DND-41 (cell line): Measurements from ENCODE around the gene TMC5.

Experiments used
- EZH2 ChIP-seq: IDR thresholded peaks from 3 replicates; pipeline ENCODE4 v1.6.1; 2012; ENCODE audit warnings: borderline replicate concordance, low read depth, mild to moderate bottlenecking, moderate library complexity, low read length, inconsistent platforms; ENCODE audit not compliant: severe bottlenecking
- TF ChIP-seq, protein P1 (sequence below): IDR thresholded peaks from 2 replicates; pipeline ENCODE4 v1.5.1; 2012; ENCODE audit warnings: borderline replicate concordance, low read length, moderate library complexity, mild to moderate bottlenecking; ENCODE audit not compliant: poor library complexity, severe bottlenecking; ENCODE audit errors: extremely low read depth

DNA sequence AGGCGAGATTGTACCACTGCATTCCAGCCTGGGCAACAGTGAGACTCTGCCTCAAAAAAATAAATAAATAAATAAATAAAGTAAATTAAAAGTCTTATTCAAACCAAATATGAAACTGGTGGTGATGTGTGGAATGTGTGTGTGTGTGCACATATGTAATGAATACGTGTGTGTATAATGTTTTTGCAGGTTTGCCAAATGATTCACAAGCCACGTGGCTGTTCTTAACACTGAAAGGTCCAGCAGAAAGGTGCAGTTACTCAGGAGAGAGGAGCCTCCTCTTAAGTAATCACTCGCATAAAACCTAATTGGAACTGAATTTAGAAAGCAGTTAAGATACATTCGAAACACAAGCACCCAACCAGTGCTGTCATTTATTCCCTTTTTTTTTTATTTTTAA is 81.3 kb downstream of the TMC5 start:
- TF ChIP-seq, protein P1, sequence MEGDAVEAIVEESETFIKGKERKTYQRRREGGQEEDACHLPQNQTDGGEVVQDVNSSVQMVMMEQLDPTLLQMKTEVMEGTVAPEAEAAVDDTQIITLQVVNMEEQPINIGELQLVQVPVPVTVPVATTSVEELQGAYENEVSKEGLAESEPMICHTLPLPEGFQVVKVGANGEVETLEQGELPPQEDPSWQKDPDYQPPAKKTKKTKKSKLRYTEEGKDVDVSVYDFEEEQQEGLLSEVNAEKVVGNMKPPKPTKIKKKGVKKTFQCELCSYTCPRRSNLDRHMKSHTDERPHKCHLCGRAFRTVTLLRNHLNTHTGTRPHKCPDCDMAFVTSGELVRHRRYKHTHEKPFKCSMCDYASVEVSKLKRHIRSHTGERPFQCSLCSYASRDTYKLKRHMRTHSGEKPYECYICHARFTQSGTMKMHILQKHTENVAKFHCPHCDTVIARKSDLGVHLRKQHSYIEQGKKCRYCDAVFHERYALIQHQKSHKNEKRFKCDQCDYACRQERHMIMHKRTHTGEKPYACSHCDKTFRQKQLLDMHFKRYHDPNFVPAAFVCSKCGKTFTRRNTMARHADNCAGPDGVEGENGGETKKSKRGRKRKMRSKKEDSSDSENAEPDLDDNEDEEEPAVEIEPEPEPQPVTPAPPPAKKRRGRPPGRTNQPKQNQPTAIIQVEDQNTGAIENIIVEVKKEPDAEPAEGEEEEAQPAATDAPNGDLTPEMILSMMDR = no peak
- TF ChIP-seq EZH2 = no peak
